ENCODE results near the gene SORCS2. TPM values are rescaled to one million over a fixed set of nuclear protein-coding genes. Genes with fewer than 3 reads are reported as not detected.

SORCS2 gene
- polyA plus RNA-seq, 1 donor (not counting 4 experiments of a cell fraction or from before 2014, with no cell fraction given), result 0.09 TPM

DNA sequence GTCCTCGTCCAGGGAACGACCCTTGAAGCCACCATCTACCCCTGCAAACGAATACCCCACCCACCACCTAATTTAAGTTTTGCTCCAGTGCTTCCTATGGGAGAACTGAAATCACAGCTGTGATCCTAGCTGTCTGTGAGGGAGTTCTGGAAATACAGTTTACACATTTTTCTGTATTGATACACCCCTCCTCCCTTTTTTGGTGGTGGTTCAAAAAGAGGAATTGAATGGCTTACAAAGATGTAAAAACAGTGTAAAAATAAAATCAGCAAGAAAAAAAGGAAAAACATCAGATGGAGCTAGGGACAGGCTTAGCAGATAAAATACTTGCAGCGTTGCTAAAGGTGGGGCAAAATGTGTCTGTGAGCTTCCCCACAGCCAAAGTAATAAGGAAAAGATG is 86.6 kb downstream of the SORCS2 start:
- Histone ChIP-seq H3K79me2 (ENCODE audit: control insufficient read depth, insufficient read depth, low read length) (no peaks in the 10 kb centered on the region), H3K4me3 (ENCODE audit: control insufficient read depth in 2 of 3, extremely low read depth in 1 of 3, insufficient read depth in 2 of 3, low read depth in 1 of 3, low read length in 3 of 3) (no peak overlapping the region), H3K9me3 (ENCODE audit: control insufficient read depth, low read depth, low read length) (no peaks in the 10 kb centered on the region), H3K9ac (ENCODE audit: control insufficient read depth, extremely low read depth, insufficient read depth, low read length) (no peak overlapping the region), H3K36me3 (ENCODE audit: control insufficient read depth in 2 of 2, extremely low read depth in 1 of 2, insufficient read depth in 2 of 2, low read length in 2 of 2) (no peaks in the 10 kb centered on the region), H2AFZ (ENCODE audit: control insufficient read depth, low read length) (no peak overlapping the region), H4K20me1 (ENCODE audit: control insufficient read depth, extremely low read depth, insufficient read depth, low read length) (no peaks in the 10 kb centered on the region), H3K9me1 (ENCODE audit: control insufficient read depth, extremely low read depth, insufficient read depth, low read length) (no peaks in the 10 kb centered on the region), H3K27me3 (ENCODE audit: control insufficient read depth, extremely low read depth, insufficient read depth, low read length) (peaks cover 20% of the 10 kb centered on the region), H3K27ac (ENCODE audit: control insufficient read depth, insufficient read depth, low read length) (no peak overlapping the region), H3K4me1 (ENCODE audit: control insufficient read depth, extremely low read depth, insufficient read depth, low read length) (peaks cover 27% of the 10 kb centered on the region), H3K4me2 (ENCODE audit: control insufficient read depth, extremely low read depth, insufficient read depth, low read depth, low read length) (no peak overlapping the region)
- DNase-seq (ENCODE audit: low read depth, low spot score), result no peak
- dilution Hi-C loops (cut with MboI; ENCODE audit: extremely low pct_ligation_motif_present, low sequenced_read_pairs), result no loop called here
- TF ChIP-seq EZH2 (IDR thresholded peaks at IDR 0.05; ENCODE audit: low read length) (no peak), CTCF (optimal IDR thresholded peaks at IDR 0.05 in 1 of 3, IDR thresholded peaks at IDR 0.05 in 1 of 3, conservative IDR thresholded peaks at IDR 0.05 in 1 of 3; ENCODE audit: extremely low read depth in 1 of 3, insufficient read depth in 2 of 3, low read length in 3 of 3) (no peak)
- FAIRE-seq, result no peak

GRCh38 chr4:7279902-7280301 is 87.6 kb downstream of the SORCS2 start:
- dilution Hi-C loops (cut with MboI; ENCODE audit: extremely low pct_ligation_motif_present, low sequenced_read_pairs), result no loop called here
- peak overlapping the region; percentile 59 for H3K4me2 ChIP-seq (ENCODE audit: control insufficient read depth, extremely low read depth, insufficient read depth, low read depth, low read length)

More at GRCh38 chr4:7279902-7280301, 87.6 kb downstream of the SORCS2 start:
- peak; percentile 43 for FAIRE-seq
- Histone ChIP-seq H3K9me3 (ENCODE audit: control insufficient read depth, low read depth, low read length) (no peaks in the 10 kb centered on the region), H3K27me3 (ENCODE audit: control insufficient read depth, extremely low read depth, insufficient read depth, low read length) (peaks cover 27% of the 10 kb centered on the region), H3K4me3 (ENCODE audit: control insufficient read depth in 2 of 3, extremely low read depth in 1 of 3, insufficient read depth in 2 of 3, low read depth in 1 of 3, low read length in 3 of 3) (no peak overlapping the region), H3K9ac (ENCODE audit: control insufficient read depth, extremely low read depth, insufficient read depth, low read length) (no peak overlapping the region), H3K79me2 (ENCODE audit: control insufficient read depth, insufficient read depth, low read length) (no peaks in the 10 kb centered on the region), H3K36me3 (ENCODE audit: control insufficient read depth in 2 of 2, extremely low read depth in 1 of 2, insufficient read depth in 2 of 2, low read length in 2 of 2) (no peaks in the 10 kb centered on the region), H3K27ac (ENCODE audit: control insufficient read depth, insufficient read depth, low read length) (no peak overlapping the region), H4K20me1 (ENCODE audit: control insufficient read depth, extremely low read depth, insufficient read depth, low read length) (no peaks in the 10 kb centered on the region), H2AFZ (ENCODE audit: control insufficient read depth, low read length) (no peak overlapping the region), H3K4me1 (ENCODE audit: control insufficient read depth, extremely low read depth, insufficient read depth, low read length) (peaks cover 27% of the 10 kb centered on the region), H3K9me1 (ENCODE audit: control insufficient read depth, extremely low read depth, insufficient read depth, low read length) (no peaks in the 10 kb centered on the region)
- peak; percentile 42 for DNase-seq (ENCODE audit: low read depth, low spot score)
- TF ChIP-seq CTCF (optimal IDR thresholded peaks at IDR 0.05 in 1 of 3, IDR thresholded peaks at IDR 0.05 in 1 of 3, conservative IDR thresholded peaks at IDR 0.05 in 1 of 3; ENCODE audit: extremely low read depth in 1 of 3, insufficient read depth in 2 of 3, low read length in 3 of 3), result no peak
- no peak for TF ChIP-seq EZH2 (IDR thresholded peaks at IDR 0.05; ENCODE audit: low read length)

Data from keratinocyte (primary cell).